Testis (tissue), 2 donors: ENCODE results near the gene WDR38.

Experiments
- POLR2A ChIP-seq: fragments of 450-650 bp; IDR thresholded peaks from one replicate; pipeline ENCODE4 v1.6.1; 2017; ENCODE audit warnings: antibody characterized with exemption, mild to moderate bottlenecking, moderate library complexity
- TF ChIP-seq, protein P1 (sequence below), 3 experiments: fragments of 450-650 bp in 2 of 3; fragments of 200-600 bp in 1 of 3; sonication (generic) in 1 of 3; IDR thresholded peaks; one replicate each; pipeline ENCODE4 v1.5.1; 2016 to 2019; ENCODE audit warnings: antibody characterized with exemption in 3 of 3, mild to moderate bottlenecking in 2 of 3, moderate library complexity in 1 of 3

DNA sequence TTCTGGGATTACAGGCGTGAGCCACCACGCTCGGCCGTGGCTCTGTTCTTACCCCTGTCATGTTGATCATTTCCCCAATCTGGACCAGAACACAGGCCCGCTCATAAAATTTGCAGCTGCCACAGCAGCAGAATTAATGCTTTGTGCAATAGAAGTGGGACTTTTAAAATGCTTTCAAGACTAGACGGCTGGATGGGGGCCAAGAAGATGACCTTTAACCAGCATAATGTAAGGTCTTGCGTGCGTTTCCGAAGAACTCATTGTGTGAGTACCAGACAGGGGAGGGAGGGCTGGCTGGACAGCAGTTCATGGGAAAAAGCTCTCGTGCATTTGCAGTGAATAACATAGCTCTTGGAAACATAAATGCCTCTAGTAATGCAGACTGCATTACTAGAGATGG, 3.5 kb upstream of the WDR38 start:
- TF ChIP-seq, protein P1, sequence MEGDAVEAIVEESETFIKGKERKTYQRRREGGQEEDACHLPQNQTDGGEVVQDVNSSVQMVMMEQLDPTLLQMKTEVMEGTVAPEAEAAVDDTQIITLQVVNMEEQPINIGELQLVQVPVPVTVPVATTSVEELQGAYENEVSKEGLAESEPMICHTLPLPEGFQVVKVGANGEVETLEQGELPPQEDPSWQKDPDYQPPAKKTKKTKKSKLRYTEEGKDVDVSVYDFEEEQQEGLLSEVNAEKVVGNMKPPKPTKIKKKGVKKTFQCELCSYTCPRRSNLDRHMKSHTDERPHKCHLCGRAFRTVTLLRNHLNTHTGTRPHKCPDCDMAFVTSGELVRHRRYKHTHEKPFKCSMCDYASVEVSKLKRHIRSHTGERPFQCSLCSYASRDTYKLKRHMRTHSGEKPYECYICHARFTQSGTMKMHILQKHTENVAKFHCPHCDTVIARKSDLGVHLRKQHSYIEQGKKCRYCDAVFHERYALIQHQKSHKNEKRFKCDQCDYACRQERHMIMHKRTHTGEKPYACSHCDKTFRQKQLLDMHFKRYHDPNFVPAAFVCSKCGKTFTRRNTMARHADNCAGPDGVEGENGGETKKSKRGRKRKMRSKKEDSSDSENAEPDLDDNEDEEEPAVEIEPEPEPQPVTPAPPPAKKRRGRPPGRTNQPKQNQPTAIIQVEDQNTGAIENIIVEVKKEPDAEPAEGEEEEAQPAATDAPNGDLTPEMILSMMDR (IDR thresholded peaks at IDR 0.05) = no peak
- TF ChIP-seq POLR2A = no peak
